ENCODE results near the gene MYL4. TPM values are rescaled to one million over a fixed set of nuclear protein-coding genes. Genes with fewer than 3 reads are reported as not detected.
A peak's percentile ranks its signal among the peaks of the same experiment; 100 is the strongest.
"Not testable (repeated sequence)": the region's sequence is repeated elsewhere in the genome, so short reads cannot be mapped to it uniquely, and the experiment has no call there.

The MYL4 gene
- total and polyA plus RNA-seq, 12 donors, result 33.9 to 459 (median 92.5) TPM

GRCh38 chr17:47176389-47176826 is 32.7 kb upstream of the MYL4 start:
- no peak overlapping the region for H3K4me3 ChIP-seq
- no peaks in the 10 kb centered on the region for H3K27me3 ChIP-seq
- ATAC-seq (no peak), DNase-seq (no peak)
- H3K36me3 ChIP-seq, result peaks cover 0 to 91% (median 11%) of the 10 kb centered on the region in 9 donors
- intact Hi-C loops (cut with DNase I), result loop anchor here in 1 of 10 donors (10.0 kb wide), 1 partner anchor 48 kb away; no protein-coding TSS in a partner anchor
- no peak for TF ChIP-seq CTCF (IDR thresholded peaks at IDR 0.05)
- 67 to 81% methylated on average over 2 of the region's 2 CpGs for WGBS, 2 donors
- H3K4me1 ChIP-seq, result peaks cover 5 to 77% (median 47%) of the 10 kb centered on the region in 9 donors
- no peaks in the 10 kb centered on the region for H3K9me3 ChIP-seq
- no peak overlapping the region for H3K27ac ChIP-seq

- ATAC-seq, result no peak
- Histone ChIP-seq H3K36me3 (peaks cover 0 to 83% (median 11%) of the 10 kb centered on the region in 9 donors), H3K27ac (no peak overlapping the region), H3K27me3 (no peaks in the 10 kb centered on the region), H3K4me1 (peaks cover 9 to 82% (median 56%) of the 10 kb centered on the region in 9 donors), H3K4me3 (no peak overlapping the region), H3K9me3 (no peaks in the 10 kb centered on the region)
- TF ChIP-seq CTCF (IDR thresholded peaks at IDR 0.05), result no peak
- intact Hi-C loops (cut with DNase I), result loop anchor here in 1 of 10 donors (10.0 kb wide), 1 partner anchor 48 kb away; no protein-coding TSS in a partner anchor
- WGBS, 2 donors, result 96% methylated on average over 7 of the region's 7 CpGs
- DNase-seq, result no peak
Measured at GRCh38 chr17:47177261-47177660, 31.9 kb upstream of the MYL4 start.

GRCh38 chr17:47179141-47179540 is 30.0 kb upstream of the MYL4 start:
- H3K36me3 ChIP-seq, result peaks cover 0 to 67% (median 11%) of the 10 kb centered on the region in 9 donors

GRCh38 chr17:47180337-47180736 is 28.8 kb upstream of the MYL4 start:
- intact Hi-C loops (cut with DNase I), result loop anchor here in 1 of 10 donors (10.0 kb wide), 1 partner anchor 94 kb away; no protein-coding TSS in a partner anchor
- Histone ChIP-seq H3K27ac (no peak overlapping the region), H3K4me3 (no peak overlapping the region), H3K36me3 (peaks cover 0 to 57% (median 11%) of the 10 kb centered on the region in 9 donors), H3K9me3 (no peaks in the 10 kb centered on the region), H3K27me3 (no peaks in the 10 kb centered on the region), H3K4me1 (peaks cover 9 to 93% (median 70%) of the 10 kb centered on the region in 9 donors)
- no peak for ATAC-seq
- WGBS, 2 donors, result 83 to 89% methylated on average over 1 of the region's 1 CpG
- no peak for DNase-seq
- no peak for TF ChIP-seq CTCF (IDR thresholded peaks at IDR 0.05)

More at GRCh38 chr17:47179141-47179540, 30.0 kb upstream of the MYL4 start:
- intact Hi-C loops (cut with DNase I), result loop anchor here in 1 of 10 donors (10.0 kb wide), 1 partner anchor 46 kb away; no protein-coding TSS in a partner anchor
- Histone ChIP-seq H3K4me1 (peaks cover 9 to 87% (median 61%) of the 10 kb centered on the region in 9 donors), H3K4me3 (no peak overlapping the region), H3K27ac (peak overlapping the region in 1 of 10 donors; percentile 20), H3K27me3 (no peaks in the 10 kb centered on the region), H3K9me3 (no peaks in the 10 kb centered on the region)
- TF ChIP-seq CTCF (IDR thresholded peaks at IDR 0.05), result no peak
- ATAC-seq, result peak in 2 of 8 donors; percentile 27 to 37
- no peak for DNase-seq
- WGBS, 2 donors, result 79 to 87% methylated on average over 3 of the region's 3 CpGs

- H3K27me3 ChIP-seq, ATAC-seq, H3K27ac ChIP-seq, H3K4me3 ChIP-seq, H3K9me3 ChIP-seq, DNase-seq: not testable (repeated sequence)
- Histone ChIP-seq H3K36me3 (peaks cover 0 to 50% (median 11%) of the 10 kb centered on the region in 9 donors), H3K4me1 (peaks cover 12 to 93% (median 71%) of the 10 kb centered on the region in 9 donors)
- WGBS, 2 donors, result 99% methylated on average over 4 of the region's 4 CpGs
- intact Hi-C loops (cut with DNase I), result loop anchor here in 1 of 10 donors (10.0 kb wide), 1 partner anchor 94 kb away; no protein-coding TSS in a partner anchor
Measured at GRCh38 chr17:47180988-47181387, 28.2 kb upstream of the MYL4 start.
